Measurements from ENCODE around the gene ATP5PB.
A peak's percentile ranks its signal among the peaks of the same experiment; 100 is the strongest.

Gene ATP5PB

GRCh38 chr1:111446967-111447892 is 2.0 kb upstream of the ATP5PB start:
- no peak for DNase-seq

- no peak for DNase-seq
Observed at GRCh38 chr1:111448482-111448917, 764 bp upstream of the ATP5PB start.

- DNase-seq: no peak
Observed at GRCh38 chr1:111449703-111450017, 396 bp downstream of the ATP5PB start.

DNA sequence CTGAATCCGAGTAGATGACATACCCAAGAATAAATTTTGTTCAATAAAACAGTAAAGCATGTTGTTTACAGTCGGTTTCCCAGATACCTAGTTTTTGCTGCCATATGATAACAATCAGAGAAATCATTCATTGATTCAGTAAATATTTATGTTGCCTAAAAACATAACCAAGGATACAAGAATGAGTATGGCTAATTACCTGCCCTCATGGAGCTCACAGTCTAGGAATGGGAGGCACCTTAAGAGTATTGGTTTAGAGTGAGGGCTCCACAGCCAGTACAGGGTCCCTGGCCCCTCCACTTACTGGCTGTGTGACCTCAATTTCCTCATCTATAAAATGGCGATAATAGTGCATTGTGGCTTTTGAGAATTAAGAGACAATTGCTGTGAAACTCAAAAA is 921 bp downstream of the ATP5PB start:
- DNase-seq: no peak

DNA sequence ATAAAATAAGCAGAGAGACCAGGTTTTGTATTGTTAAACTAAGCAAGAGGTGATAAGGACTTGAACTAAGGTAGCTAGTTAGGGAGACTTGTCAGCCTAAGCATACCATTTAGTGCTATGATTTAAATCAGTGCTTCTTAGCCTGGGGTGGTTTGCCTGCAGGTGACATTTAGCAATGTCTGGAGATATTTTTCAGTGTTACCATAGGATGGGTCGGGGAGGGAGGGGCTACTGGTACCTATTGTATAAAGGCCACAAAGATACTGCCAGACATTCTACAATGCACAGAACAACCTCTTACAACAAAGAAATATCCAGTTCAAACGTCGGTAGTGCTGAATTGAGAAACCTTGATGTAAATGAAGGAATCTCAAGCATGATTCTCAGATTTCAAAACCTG is 3.3 kb downstream of the ATP5PB start:
- DNase-seq: no peak

DNA sequence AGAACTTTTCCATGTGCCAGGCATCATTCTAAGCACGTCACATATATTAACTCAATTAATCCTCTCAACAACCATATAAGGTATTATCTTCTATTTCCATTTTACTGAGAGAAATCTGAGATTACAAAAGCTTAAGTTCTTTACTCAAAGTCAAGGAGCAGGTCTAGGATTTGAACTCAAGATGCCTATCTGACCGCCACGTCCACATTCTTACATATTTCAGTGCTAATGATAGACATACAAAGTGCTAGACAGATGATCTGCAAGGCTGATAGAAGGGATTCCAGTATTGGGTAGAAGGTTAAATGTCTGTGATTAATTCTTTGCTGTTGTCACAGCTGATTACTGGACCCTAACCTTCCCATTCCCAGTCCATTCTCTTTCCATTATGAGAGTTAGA is 4.4 kb downstream of the ATP5PB start:
- no peak for DNase-seq

DNA sequence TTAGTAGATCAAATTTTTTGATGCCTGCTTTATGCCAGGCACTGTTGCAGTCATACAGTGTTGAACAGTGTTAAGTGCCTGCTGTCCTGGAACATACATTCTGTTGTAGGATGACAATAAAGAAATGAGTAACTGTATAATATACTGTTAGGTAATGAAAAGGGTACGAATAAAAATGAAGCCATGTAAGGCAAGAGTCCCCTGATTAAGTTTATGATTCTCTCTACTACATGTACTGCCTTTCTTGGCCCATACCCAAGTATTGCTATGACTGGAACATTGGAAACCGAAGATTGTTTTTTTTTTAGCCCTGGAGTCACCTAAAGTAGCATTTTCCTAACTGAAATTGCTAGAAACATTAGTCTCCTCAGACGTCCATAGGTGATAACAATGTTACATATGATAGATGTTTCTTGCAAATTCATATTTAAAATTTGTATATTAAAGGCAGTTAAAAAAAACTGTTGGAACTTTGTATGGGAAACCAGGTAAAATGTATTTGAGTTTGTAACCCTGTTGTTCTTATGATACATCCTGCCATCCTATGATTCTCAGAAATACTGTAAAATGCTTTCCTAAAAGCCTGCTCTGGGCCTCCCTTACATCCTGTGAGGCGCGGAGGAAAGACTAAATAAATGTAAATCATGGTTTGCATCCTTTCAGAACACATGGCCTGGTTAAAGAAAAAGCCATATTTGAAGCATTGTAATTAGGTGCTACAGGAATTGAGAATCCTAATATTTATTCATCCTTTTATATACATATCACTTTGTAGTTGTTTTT is 5.8 kb downstream of the ATP5PB start:
- DNase-seq: no peak

DNA sequence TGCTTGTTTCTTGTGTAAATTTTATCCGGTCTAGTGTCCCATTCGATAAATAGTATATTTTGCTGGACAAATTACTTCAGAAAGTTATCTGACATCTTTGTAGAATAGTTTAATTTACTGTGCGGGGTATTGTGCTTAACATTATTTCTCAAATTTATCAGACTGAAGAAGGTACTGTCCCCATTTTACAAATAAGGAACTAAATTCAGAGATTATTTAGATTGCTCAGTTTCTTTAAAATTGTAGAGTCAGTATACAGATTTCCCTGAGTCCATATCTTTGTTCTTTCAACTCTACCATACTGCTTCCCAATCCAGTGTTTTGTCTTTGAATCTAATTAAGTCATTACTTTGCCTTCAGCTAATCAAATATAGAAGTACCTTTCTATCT is 6.4 kb downstream of the ATP5PB start:
- no peak for DNase-seq

- no peak for DNase-seq
Observed at GRCh38 chr1:111461765-111462164, 12.5 kb downstream of the ATP5PB start.

GRCh38 chr1:111462370-111463028 is 13.2 kb downstream of the ATP5PB start:
- no peak for DNase-seq

DNA sequence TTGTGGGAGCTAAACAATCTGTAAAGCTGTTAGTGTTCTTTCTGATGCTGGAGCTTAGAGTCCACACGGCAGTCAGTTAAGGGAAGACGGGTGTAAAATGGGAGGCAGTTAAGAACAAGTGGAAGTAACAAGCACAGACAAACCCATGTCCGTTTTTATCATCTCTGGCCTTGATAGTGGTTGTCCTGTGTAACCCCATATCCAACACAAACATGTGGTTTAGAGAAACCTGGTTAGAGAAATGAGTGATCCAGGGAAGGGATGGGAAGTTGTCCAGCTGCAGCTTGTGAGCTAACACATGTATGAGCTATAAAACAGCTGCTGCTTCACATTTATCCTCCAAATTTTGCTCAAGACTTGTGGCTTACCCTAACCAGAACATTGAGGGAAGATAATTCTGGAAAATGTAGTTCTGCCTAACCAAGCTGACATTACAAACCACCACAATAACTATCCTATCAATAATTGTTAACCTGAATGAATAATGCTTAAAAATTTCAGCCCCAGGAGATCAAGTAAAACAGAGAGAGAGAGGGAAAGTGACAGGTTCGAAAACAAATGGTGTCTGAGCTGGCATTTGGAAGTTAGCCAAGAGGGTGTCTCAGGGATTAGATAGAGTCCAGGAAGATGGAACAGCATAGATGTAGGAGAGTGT is 13.9 kb downstream of the ATP5PB start:
- DNase-seq: no peak

GRCh38 chr1:111465754-111466153 is 16.5 kb downstream of the ATP5PB start:
- DNase-seq: no peak

- no peak for DNase-seq
Observed at GRCh38 chr1:111466480-111466879, 17.2 kb downstream of the ATP5PB start.

- no peak for DNase-seq
Observed at GRCh38 chr1:111467865-111468716, 18.8 kb downstream of the ATP5PB start.

DNA sequence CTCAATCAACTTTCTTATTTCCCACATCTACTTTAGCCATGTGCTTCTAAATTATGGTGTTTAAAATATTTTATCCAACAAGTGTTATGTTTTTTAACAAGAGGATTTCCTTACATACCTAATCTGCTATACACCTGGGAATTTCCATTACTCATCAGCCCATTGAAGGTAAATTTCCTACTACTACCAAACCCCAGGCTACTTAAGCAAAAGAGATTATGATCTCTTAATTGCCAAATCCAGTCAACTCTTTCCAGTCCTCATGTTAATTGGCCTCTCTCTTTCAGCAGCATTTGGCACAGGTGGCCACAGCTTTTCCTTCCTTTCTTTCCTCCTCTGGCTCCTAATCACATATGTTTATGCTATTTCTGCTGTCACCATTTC is 19.4 kb downstream of the ATP5PB start:
- DNase-seq: no peak

DNA sequence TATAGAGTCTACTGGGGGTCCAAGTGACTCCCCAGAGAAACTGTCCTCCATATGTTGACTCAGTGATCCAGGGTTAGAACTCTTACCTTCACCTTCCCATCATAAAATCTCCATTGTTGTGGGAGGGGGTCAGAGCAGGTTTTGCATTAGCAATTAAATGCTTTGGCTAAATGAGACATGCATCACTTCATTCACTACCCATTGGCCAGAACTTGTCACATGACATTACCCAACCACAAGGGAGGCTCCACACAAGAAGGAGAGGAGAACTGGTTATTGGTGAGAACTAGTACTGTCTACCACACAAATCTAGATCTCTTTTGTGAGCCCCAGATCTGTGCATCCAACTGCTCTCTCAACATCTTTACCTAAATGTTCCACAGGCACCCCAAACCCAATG is 20.3 kb downstream of the ATP5PB start:
- DNase-seq: no peak

- DNase-seq: no peak
Observed at GRCh38 chr1:111470596-111470995, 21.3 kb downstream of the ATP5PB start.

GRCh38 chr1:111471012-111471411 is 21.7 kb downstream of the ATP5PB start:
- peak; percentile 53 for DNase-seq

DNA sequence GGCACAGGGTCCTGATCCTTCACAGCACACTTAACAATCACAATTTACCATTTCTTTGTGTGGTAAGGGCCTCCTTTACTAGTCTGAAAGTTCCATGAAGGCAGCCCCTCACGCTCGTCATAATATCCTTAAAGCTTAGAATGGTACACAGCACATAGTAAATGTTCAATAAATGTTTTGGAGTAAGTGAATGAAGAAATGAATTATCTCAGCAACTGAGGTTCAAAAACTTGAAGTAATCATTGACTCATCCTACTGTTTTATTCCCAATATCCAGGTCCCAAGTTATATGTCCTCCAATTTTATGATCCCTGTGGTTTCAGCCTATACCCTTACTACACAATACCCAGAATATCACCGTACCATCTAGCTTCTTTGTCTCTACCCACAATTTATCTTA is 22.3 kb downstream of the ATP5PB start:
- no peak for DNase-seq

DNA sequence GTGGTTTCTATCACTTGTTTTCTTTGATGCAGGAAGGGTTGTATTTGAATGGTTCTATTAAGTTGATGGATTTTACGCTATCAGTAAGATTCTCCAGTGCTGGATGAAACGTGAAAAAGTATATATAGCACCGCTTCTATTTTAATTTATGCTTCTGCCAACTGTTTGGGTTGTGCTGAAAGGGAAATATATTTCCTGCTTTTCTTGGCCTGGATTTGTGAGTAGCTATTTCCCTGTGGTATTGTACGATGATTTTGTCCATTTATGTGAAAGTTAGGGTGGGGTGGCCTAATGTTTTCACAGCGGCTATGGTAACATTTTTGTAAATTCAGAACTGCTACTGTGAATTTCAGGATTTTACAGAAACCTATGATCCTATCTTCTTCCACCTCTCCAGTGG is 24.8 kb downstream of the ATP5PB start:
- DNase-seq: no peak

GRCh38 chr1:111474521-111474920 is 25.3 kb downstream of the ATP5PB start:
- DNase-seq: no peak

DNA sequence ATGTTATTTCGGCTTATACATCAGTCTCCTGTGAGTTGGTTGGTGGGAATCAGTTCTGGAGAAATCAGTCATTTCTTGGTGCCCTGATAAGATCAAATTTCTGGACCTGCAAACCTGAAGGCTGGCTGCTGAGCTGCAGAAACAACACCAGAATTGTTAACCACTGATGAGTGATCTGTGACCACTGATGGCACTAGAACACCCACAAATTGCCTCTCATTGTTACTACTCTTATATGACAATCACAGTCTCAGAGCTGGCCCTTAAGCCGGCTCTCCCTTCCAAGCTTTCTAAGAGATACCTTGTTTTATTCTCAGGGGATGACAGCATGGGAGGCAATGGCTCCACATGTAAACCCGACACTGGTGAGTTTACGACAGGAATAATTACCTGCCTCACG is 26.4 kb downstream of the ATP5PB start:
- no peak for DNase-seq
